Measurements from ENCODE around the gene RTTN. TPM values are rescaled to one million over a fixed set of nuclear protein-coding genes. Genes with fewer than 3 reads are reported as not detected.

RTTN gene
- total and polyA plus RNA-seq, 9 of the 15 experiments (the other 6 are each of a cell fraction or from before 2014, with no cell fraction given), result 3.1 to 18.3 (median 10.6) TPM

- ChIA-PET POLR2A (no interaction called here), CTCF (ENCODE audit: low intra/inter-chr PET ratio) (interaction anchor here (1.0 kb wide), 1 partner anchor 1227 kb away, joined by 3 read pairs; no protein-coding TSS in a partner anchor)
- Histone ChIP-seq H3K9me1 (ENCODE audit: control insufficient read depth, insufficient read depth, low read length) (no peaks in the 10 kb centered on the region), H4K20me1 (replicated peaks; ENCODE audit: control insufficient read depth, insufficient read depth, low read length) (no peaks in the 10 kb centered on the region), H3K27ac (ENCODE audit: extremely low read depth, low read depth, low read length) (no peak overlapping the region), H3K4me3 (no peak overlapping the region), H3K9ac (ENCODE audit: insufficient read depth in 1 of 2, low read depth in 2 of 2, low read length in 2 of 2) (no peak overlapping the region), H3K79me2 (ENCODE audit: control insufficient read depth, insufficient read depth, low read length) (no peaks in the 10 kb centered on the region), H3K9me3 (replicated peaks; ENCODE audit: control insufficient read depth, insufficient read depth, low read depth, low read length) (no peaks in the 10 kb centered on the region), H2AFZ (ENCODE audit: low read depth, low read length) (no peak overlapping the region), H3K4me1 (replicated peaks in 1 of 2; ENCODE audit: control insufficient read depth in 2 of 2, insufficient read depth in 2 of 2, low read length in 2 of 2) (no peaks in the 10 kb centered on the region), H3K27me3 (ENCODE audit: control insufficient read depth in 2 of 2, insufficient read depth in 2 of 2, low read length in 2 of 2) (no peaks in the 10 kb centered on the region), H3K36me3 (ENCODE audit: control insufficient read depth, insufficient read depth, low read length) (0 out of 3 replicates have a peak, but pooled peaks cover 2% of the 10 kb centered on the region), H3K4me2 (ENCODE audit: insufficient read depth, low read length) (no peak overlapping the region)
- in situ Hi-C loops (cut with MboI), result no loop called here
- no peak for ATAC-seq
- FAIRE-seq, result no peak
- BruUV-seq (replicated peaks), result no TSS peak
- TF ChIP-seq ZNF586 (CRISPR knock-in tag; conservative IDR thresholded peaks at IDR 0.05) (no peak), TSHZ1 (CRISPR knock-in tag; IDR thresholded peaks at IDR 0.05) (no peak), NRF1 (conservative IDR thresholded peaks at IDR 0.05 in 1 of 2, IDR thresholded peaks at IDR 0.05 in 1 of 2) (no peak)
- intact Hi-C loops (cut with micrococcal nuclease), result loop anchor here (5.0 to 10.0 kb wide), 2 partner anchors 129 to 226 kb away; partner anchors contain the start of gene CD226
- WGBS (ENCODE audit: insufficient coverage, low coverage, missing lambda C conversion rate), result 83% methylated on average over 5 of the region's 5 CpGs
- no peak for DNase-seq (ENCODE audit: extremely low read depth in 1 of 4, low spot score in 3 of 4)
These were observed 132.1 kb downstream of the RTTN start for GRCh38 chr18:70073432-70073831.
